ENCODE measurements around the gene SEMA4D. TPM values are rescaled to one million over a fixed set of nuclear protein-coding genes. Genes with fewer than 3 reads are reported as not detected.

Gene SEMA4D
- total RNA-seq, 4 donors from 2014 or later = 7.9 to 14.1 (median 10.6) TPM

- H3K36me3 ChIP-seq = no peaks in the 10 kb centered on the region
- DNase-seq (ENCODE audit: extremely low spot score) = no peak
- no peak overlapping the region for H3K27ac ChIP-seq (replicated peaks in 1 of 4)
- H3K4me3 ChIP-seq = no peak overlapping the region
- no peaks in the 10 kb centered on the region for H3K9me3 ChIP-seq
- H3K4me1 ChIP-seq = peaks cover 9 to 39% (median 24%) of the 10 kb centered on the region in 4 donors
- 83% methylated on average over 9 of the region's 9 CpGs for WGBS
- TF ChIP-seq POLR2A (IDR thresholded peaks at IDR 0.05; ENCODE audit: low read depth) (no peak), EP300 (IDR thresholded peaks at IDR 0.05) (no peak), POLR2AphosphoS5 (IDR thresholded peaks at IDR 0.05) (no peak), CTCF (IDR thresholded peaks at IDR 0.05) (no peak)
- intact Hi-C loops (cut with DNase I) = loop anchor here (10.0 kb wide), 1 partner anchor 51 kb away; the partner anchor contains the start of gene SEMA4D
- no peaks in the 10 kb centered on the region for H3K27me3 ChIP-seq
Measured at GRCh38 chr9:89444274-89444673, 53.6 kb downstream of the SEMA4D start.

- peaks cover 9 to 34% (median 24%) of the 10 kb centered on the region in 4 donors for H3K4me1 ChIP-seq
- no peak for DNase-seq (ENCODE audit: extremely low spot score)
- no peak overlapping the region for H3K27ac ChIP-seq (replicated peaks in 1 of 4)
- TF ChIP-seq CTCF (IDR thresholded peaks at IDR 0.05) = no peak
- no peak for TF ChIP-seq EP300 (IDR thresholded peaks at IDR 0.05)
- H3K4me3 ChIP-seq = no peak overlapping the region
- H3K36me3 ChIP-seq = no peaks in the 10 kb centered on the region
- no peaks in the 10 kb centered on the region for H3K27me3 ChIP-seq
- intact Hi-C loops (cut with DNase I) = loop anchor here (10.0 kb wide), 1 partner anchor 52 kb away; the partner anchor contains the start of gene SEMA4D
- H3K9me3 ChIP-seq = no peaks in the 10 kb centered on the region
- 87% methylated on average over 15 of the region's 22 CpGs for WGBS
Measured at GRCh38 chr9:89442981-89443814, 54.7 kb downstream of the SEMA4D start.

GRCh38 chr9:89442501-89442978 is 55.4 kb downstream of the SEMA4D start:
- no peak for DNase-seq (ENCODE audit: extremely low spot score)
- Histone ChIP-seq H3K27ac (replicated peaks in 1 of 4) (no peak overlapping the region), H3K9me3 (no peaks in the 10 kb centered on the region), H3K4me3 (no peak overlapping the region), H3K4me1 (peaks cover 9 to 34% (median 24%) of the 10 kb centered on the region in 4 donors), H3K36me3 (no peaks in the 10 kb centered on the region), H3K27me3 (no peaks in the 10 kb centered on the region)
- no peak for TF ChIP-seq CTCF (IDR thresholded peaks at IDR 0.05)
- no peak for TF ChIP-seq POLR2A (IDR thresholded peaks at IDR 0.05; ENCODE audit: low read depth)
- no peak for TF ChIP-seq POLR2AphosphoS5 (IDR thresholded peaks at IDR 0.05)
- TF ChIP-seq EP300 (IDR thresholded peaks at IDR 0.05) = no peak
- WGBS = 66% methylated on average over 6 of the region's 9 CpGs
- intact Hi-C loops (cut with DNase I) = loop anchor here (10.0 kb wide), 1 partner anchor 52 kb away; the partner anchor contains the start of gene SEMA4D

- no peak overlapping the region for H3K4me3 ChIP-seq
- no peaks in the 10 kb centered on the region for H3K36me3 ChIP-seq
- no peak for DNase-seq (ENCODE audit: extremely low spot score)
- WGBS = 77% methylated on average over 8 of the region's 8 CpGs
- H3K4me1 ChIP-seq = peaks cover 9 to 34% (median 24%) of the 10 kb centered on the region in 4 donors
- no peaks in the 10 kb centered on the region for H3K27me3 ChIP-seq
- intact Hi-C loops (cut with DNase I) = loop anchor here (10.0 kb wide), 1 partner anchor 53 kb away; the partner anchor contains the start of gene SEMA4D
- TF ChIP-seq POLR2AphosphoS5 (IDR thresholded peaks at IDR 0.05) (no peak), CTCF (IDR thresholded peaks at IDR 0.05) (no peak), EP300 (IDR thresholded peaks at IDR 0.05) (no peak), POLR2A (IDR thresholded peaks at IDR 0.05; ENCODE audit: low read depth) (no peak)
- H3K9me3 ChIP-seq = no peaks in the 10 kb centered on the region
- no peak overlapping the region for H3K27ac ChIP-seq (replicated peaks in 1 of 4)
Measured at GRCh38 chr9:89441986-89442385, 55.9 kb downstream of the SEMA4D start.
